Right atrium auricular region (tissue), 2 donors: ENCODE data around the gene TTLL10. TPM values are rescaled to one million over a fixed set of nuclear protein-coding genes. Genes with fewer than 3 reads are reported as not detected.

Experiments
- DNase-seq: peaks from one replicate; pipeline ENCODE4 v3.0.0-alpha.2; 2019; ENCODE audit warnings: low spot score
- H3K27ac ChIP-seq, 2 donors: fragments of 200-600 bp; sonication (generic); 1 replicate in 1 of 2; 2 replicates in 1 of 2; pipeline ENCODE4 v1.5.1; 2016 to 2019
- H3K27me3 ChIP-seq, 2 donors: fragments of 200-600 bp; sonication (generic); one replicate each; pipeline versions ENCODE4 v1.5.1 to v1.6.0; 2017 to 2019
- H3K36me3 ChIP-seq: fragments of 200-600 bp; sonication (generic); one replicate; pipeline ENCODE4 v1.5.1; 2016
- H3K4me1 ChIP-seq, 2 donors: fragments of 200-600 bp; sonication (generic); one replicate each; pipeline versions ENCODE4 v1.5.1 to v1.6.0; 2017 to 2019
- H3K4me3 ChIP-seq, 2 donors: fragments of 200-600 bp; sonication (generic); 1 replicate in 1 of 2; 2 replicates in 1 of 2; pipeline ENCODE4 v1.5.1; 2017 to 2019; ENCODE audit warnings: mild to moderate bottlenecking in 1 of 2, moderate library complexity in 1 of 2
- H3K9me3 ChIP-seq, 2 donors: fragments of 200-600 bp; sonication (generic); one replicate each; pipeline ENCODE4 v1.5.1; 2019
- CTCF ChIP-seq, 2 donors: fragments of 200-600 bp; sonication (generic); IDR thresholded peaks; one replicate each; pipeline ENCODE4 v1.5.1; 2019; ENCODE audit warnings: antibody characterized with exemption in 2 of 2
- microRNA counts, 2 donors: library from miRNA; unstranded; fragments of <30 nt; microRNA quantifications; one replicate each; lab custom pipeline; 2016 to 2017
- microRNA-seq, 2 donors: library from miRNA; unstranded; fragments of <30 nt; microRNA quantifications; one replicate each; pipeline ENCODE4, GENCODE V29; 2016 to 2017; ENCODE audit warnings: borderline number of aligned reads in 2 of 2, borderline replicate concordance in 1 of 2
- total RNA-seq, 2 donors: library from RNA; depleted of rRNA; stranded (reverse); fragments of >200 nt; gene quantifications; one replicate each; pipeline ENCODE4 v1.1.0, GENCODE V29; 2016

Gene TTLL10
- total RNA-seq, 2 donors from 2014 or later: not detected

GRCh38 chr1:1245178-1245816, 71.6 kb downstream of the TTLL10 start:
- H3K4me1 ChIP-seq: peaks cover 0 to 14% of the 10 kb centered on the region in 2 donors
- H3K27ac ChIP-seq: no peak overlapping the region
- H3K27me3 ChIP-seq: peaks cover 4 to 8% of the 10 kb centered on the region in 2 donors
- no peak for TF ChIP-seq CTCF (IDR thresholded peaks at IDR 0.05)
- no peak for DNase-seq
- no peaks in the 10 kb centered on the region for H3K36me3 ChIP-seq
- no peaks in the 10 kb centered on the region for H3K9me3 ChIP-seq
- H3K4me3 ChIP-seq: no peak overlapping the region

GRCh38 chr1:1245817-1246576, 72.3 kb downstream of the TTLL10 start:
- H3K4me3 ChIP-seq: peak overlapping the region in 1 of 2 donors; percentile 4

GRCh38 chr1:1246577-1247340, 73.1 kb downstream of the TTLL10 start, which contains the start of gene C1QTNF12:
Gene C1QTNF12 (minus strand): TSS chr1:1246722. CDS start chr1:1246690, 32 bp downstream.
- no peak for TF ChIP-seq CTCF (IDR thresholded peaks at IDR 0.05)
- H3K4me3 ChIP-seq: peak within 1 kb of the TSS in 1 of 2 donors; percentile 4
- H3K27ac ChIP-seq: no peak within 1 kb of the TSS
- H3K9me3 ChIP-seq: no peaks in the 10 kb centered on the region
- no peak for DNase-seq
- H3K4me1 ChIP-seq: peaks cover 0 to 14% of the 10 kb centered on the region in 2 donors
- H3K36me3 ChIP-seq: no peaks in the 10 kb centered on the region
- peaks cover 4 to 8% of the 10 kb centered on the region in 2 donors for H3K27me3 ChIP-seq

More at GRCh38 chr1:1245817-1246576, 72.3 kb downstream of the TTLL10 start:
- DNase-seq: no peak
- no peak for TF ChIP-seq CTCF (IDR thresholded peaks at IDR 0.05)
- Histone ChIP-seq H3K4me1 (peaks cover 0 to 14% of the 10 kb centered on the region in 2 donors), H3K27me3 (peaks cover 4 to 8% of the 10 kb centered on the region in 2 donors), H3K36me3 (no peaks in the 10 kb centered on the region), H3K27ac (no peak overlapping the region), H3K9me3 (no peaks in the 10 kb centered on the region)

- peaks cover 0 to 14% of the 10 kb centered on the region in 2 donors for H3K4me1 ChIP-seq
- no peak overlapping the region for H3K27ac ChIP-seq
- DNase-seq: no peak
- peaks cover 4 to 8% of the 10 kb centered on the region in 2 donors for H3K27me3 ChIP-seq
- H3K4me3 ChIP-seq: no peak overlapping the region
- TF ChIP-seq CTCF (IDR thresholded peaks at IDR 0.05): no peak
- H3K36me3 ChIP-seq: no peaks in the 10 kb centered on the region
- no peaks in the 10 kb centered on the region for H3K9me3 ChIP-seq
Observed at GRCh38 chr1:1247341-1247913, 73.7 kb downstream of the TTLL10 start.

MicroRNAs within 50 kb of the gene (microRNA counts, 767-probe panel; counts per million panel counts)
- 0 to 496 counts per million in 2 donors for microRNA hsa-miR-200a-3p (lab: Ali Mortazavi, UCI)
- 0 to 2,085 counts per million in 2 donors for microRNA hsa-miR-200b-3p (lab: Ali Mortazavi, UCI)
- microRNA hsa-miR-429 (lab: Ali Mortazavi, UCI): 0 to 31.0 counts per million in 2 donors

Small RNAs within 50 kb of the gene (microRNA-seq; reads per million reads assigned to microRNA genes)
- gene MIR200A (7.1 to 12.0 reads per million in 2 donors), gene MIR200B (36.1 to 71.4 reads per million in 2 donors), gene MIR429 (2.8 to 4.2 reads per million in 2 donors)

Other genes with a start within 250 kb of the TTLL10 start
- gene SAMD11, start 250.0 kb upstream of the TTLL10 start, total RNA-seq: 1 to 10 TPM; 2.7 to 6.4 TPM
- gene NOC2L, start 214.6 kb upstream of the TTLL10 start, total RNA-seq: 10 to 100 TPM; 29.5 to 38.8 TPM
- 1 to 10 TPM; 2.4 to 2.9 TPM for gene KLHL17, start 213.3 kb upstream of the TTLL10 start, total RNA-seq
- under 1 TPM in 1 of 2 donors, not detected in 1; 0.59 TPM for gene PLEKHN1, start 207.4 kb upstream of the TTLL10 start, total RNA-seq
- gene PERM1, start 191.8 kb upstream of the TTLL10 start, total RNA-seq: 10 to 100 TPM; 22.0 to 61.8 TPM
- gene HES4, start 173.8 kb upstream of the TTLL10 start, total RNA-seq: 10 to 100 TPM; 31.8 to 68.4 TPM
- gene ISG15, start 160.4 kb upstream of the TTLL10 start, total RNA-seq: 10 to 100 TPM; 26.8 to 32.2 TPM
- 10 to 100 TPM; 22.5 to 27.9 TPM for gene AGRN, start 153.8 kb upstream of the TTLL10 start, total RNA-seq
- not detected for gene RNF223, start 99.6 kb upstream of the TTLL10 start, total RNA-seq
- 1 to 10 TPM; 4.4 to 4.6 TPM for gene C1orf159, start 57.8 kb upstream of the TTLL10 start, total RNA-seq
- under 1 TPM in 1 of 2 donors, not detected in 1; 0.55 TPM for gene TNFRSF18, start 32.7 kb downstream of the TTLL10 start, total RNA-seq
- under 1 TPM; 0.59 to 0.79 TPM for gene TNFRSF4, start 40.3 kb downstream of the TTLL10 start, total RNA-seq
- 100 to 1,000 TPM; 120 to 128 TPM for gene SDF4, start 58.1 kb downstream of the TTLL10 start, total RNA-seq
- 10 to 100 TPM; 16.1 to 19.7 TPM for gene B3GALT6, start 58.4 kb downstream of the TTLL10 start, total RNA-seq
- gene C1QTNF12, start 72.8 kb downstream of the TTLL10 start, total RNA-seq: not detected
- 10 to 100 TPM; 27.5 to 33.5 TPM for gene UBE2J2, start 100.0 kb downstream of the TTLL10 start, total RNA-seq
- under 1 TPM; 0.59 to 0.79 TPM for gene SCNN1D, start 106.6 kb downstream of the TTLL10 start, total RNA-seq
- gene ACAP3, start 134.1 kb downstream of the TTLL10 start, total RNA-seq: 10 to 100 TPM; 19.5 to 20.4 TPM
- 10 to 100 TPM; 14.5 to 24.8 TPM for gene PUSL1, start 134.7 kb downstream of the TTLL10 start, total RNA-seq
- 10 to 100 TPM; 59.6 to 65.2 TPM for gene INTS11, start 150.8 kb downstream of the TTLL10 start, total RNA-seq
- gene CPTP, start 150.9 kb downstream of the TTLL10 start, total RNA-seq: 10 to 100 TPM; 35.6 to 64.1 TPM
- gene TAS1R3, start 157.4 kb downstream of the TTLL10 start, total RNA-seq: under 1 TPM; 0.30 to 0.35 TPM
- gene DVL1, start 175.5 kb downstream of the TTLL10 start, total RNA-seq: 10 to 100 TPM; 75.0 to 80.2 TPM
- 10 to 100 TPM; 53.4 to 58.6 TPM for gene MXRA8, start 184.7 kb downstream of the TTLL10 start, total RNA-seq
- 100 to 1,000 TPM; 155 to 159 TPM for gene AURKAIP1, start 201.3 kb downstream of the TTLL10 start, total RNA-seq
- 10 to 100 TPM; 41.6 to 44.2 TPM for gene CCNL2, start 225.5 kb downstream of the TTLL10 start, total RNA-seq
- 100 to 1,000 TPM; 160 to 218 TPM for gene MRPL20, start 233.4 kb downstream of the TTLL10 start, total RNA-seq
- 1 to 10 TPM; 2.2 to 2.4 TPM for gene ANKRD65, start 247.4 kb downstream of the TTLL10 start, total RNA-seq